ENCODE results near the gene ADISSP.
A peak's percentile ranks its signal among the peaks of the same experiment; 100 is the strongest.

Gene ADISSP

GRCh38 chr20:3759316-3759823 is 8.2 kb downstream of the ADISSP start:
- no peaks in the 10 kb centered on the region for H3K27me3 ChIP-seq (ENCODE audit: low read depth, low read length)
- H3K36me3 ChIP-seq (ENCODE audit: control insufficient read depth in 1 of 2, insufficient read depth in 2 of 2, low read length in 2 of 2): peaks cover 7 to 22% of the 10 kb centered on the region in 2 donors
- H3K4me1 ChIP-seq (ENCODE audit: control insufficient read depth in 1 of 2, insufficient read depth in 2 of 2, low read length in 2 of 2): peaks cover 0 to 14% of the 10 kb centered on the region in 2 donors
- no peak overlapping the region for H3K4me3 ChIP-seq (ENCODE audit: low read depth in 1 of 2, low read length in 2 of 2)
- H3K9me3 ChIP-seq (ENCODE audit: control insufficient read depth in 1 of 2, low read length in 2 of 2): no peaks in the 10 kb centered on the region
- no peak overlapping the region for H3K27ac ChIP-seq (ENCODE audit: low read length)

- H3K27me3 ChIP-seq (ENCODE audit: low read depth, low read length): no peaks in the 10 kb centered on the region
- H3K27ac ChIP-seq (ENCODE audit: low read length): no peak overlapping the region
- peaks cover 0 to 7% of the 10 kb centered on the region in 2 donors for H3K4me1 ChIP-seq (ENCODE audit: control insufficient read depth in 1 of 2, insufficient read depth in 2 of 2, low read length in 2 of 2)
- peaks cover 7 to 23% of the 10 kb centered on the region in 2 donors for H3K36me3 ChIP-seq (ENCODE audit: control insufficient read depth in 1 of 2, insufficient read depth in 2 of 2, low read length in 2 of 2)
- no peaks in the 10 kb centered on the region for H3K9me3 ChIP-seq (ENCODE audit: control insufficient read depth in 1 of 2, low read length in 2 of 2)
- no peak overlapping the region for H3K4me3 ChIP-seq (ENCODE audit: low read depth in 1 of 2, low read length in 2 of 2)
Observed at GRCh38 chr20:3758566-3758965, 9.0 kb downstream of the ADISSP start.

GRCh38 chr20:3757268-3757667 is 10.3 kb downstream of the ADISSP start:
- peaks cover 0 to 15% of the 10 kb centered on the region in 2 donors for H3K4me1 ChIP-seq (ENCODE audit: control insufficient read depth in 1 of 2, insufficient read depth in 2 of 2, low read length in 2 of 2)
- no peaks in the 10 kb centered on the region for H3K9me3 ChIP-seq (ENCODE audit: control insufficient read depth in 1 of 2, low read length in 2 of 2)
- H3K4me3 ChIP-seq (ENCODE audit: low read depth in 1 of 2, low read length in 2 of 2): no peak overlapping the region
- peaks cover 7 to 23% of the 10 kb centered on the region in 2 donors for H3K36me3 ChIP-seq (ENCODE audit: control insufficient read depth in 1 of 2, insufficient read depth in 2 of 2, low read length in 2 of 2)
- no peak overlapping the region for H3K27ac ChIP-seq (ENCODE audit: low read length)
- no peaks in the 10 kb centered on the region for H3K27me3 ChIP-seq (ENCODE audit: low read depth, low read length)

GRCh38 chr20:3755814-3756480 is 11.6 kb downstream of the ADISSP start:
- H3K27me3 ChIP-seq (ENCODE audit: low read depth, low read length): no peaks in the 10 kb centered on the region
- no peaks in the 10 kb centered on the region for H3K9me3 ChIP-seq (ENCODE audit: control insufficient read depth in 1 of 2, low read length in 2 of 2)
- H3K27ac ChIP-seq (ENCODE audit: low read length): no peak overlapping the region
- H3K4me3 ChIP-seq (ENCODE audit: low read depth in 1 of 2, low read length in 2 of 2): no peak overlapping the region
- peaks cover 9 to 27% of the 10 kb centered on the region in 2 donors for H3K36me3 ChIP-seq (ENCODE audit: control insufficient read depth in 1 of 2, insufficient read depth in 2 of 2, low read length in 2 of 2)
- H3K4me1 ChIP-seq (ENCODE audit: control insufficient read depth in 1 of 2, insufficient read depth in 2 of 2, low read length in 2 of 2): peaks cover 0 to 15% of the 10 kb centered on the region in 2 donors

GRCh38 chr20:3755269-3755668 is 12.3 kb downstream of the ADISSP start:
- Histone ChIP-seq H3K27ac (ENCODE audit: low read length) (no peak overlapping the region), H3K27me3 (ENCODE audit: low read depth, low read length) (no peaks in the 10 kb centered on the region), H3K4me3 (ENCODE audit: low read depth in 1 of 2, low read length in 2 of 2) (no peak overlapping the region), H3K9me3 (ENCODE audit: control insufficient read depth in 1 of 2, low read length in 2 of 2) (no peaks in the 10 kb centered on the region), H3K4me1 (ENCODE audit: control insufficient read depth in 1 of 2, insufficient read depth in 2 of 2, low read length in 2 of 2) (peaks cover 0 to 15% of the 10 kb centered on the region in 2 donors), H3K36me3 (ENCODE audit: control insufficient read depth in 1 of 2, insufficient read depth in 2 of 2, low read length in 2 of 2) (peaks cover 11 to 27% of the 10 kb centered on the region in 2 donors)

- H3K27ac ChIP-seq (ENCODE audit: low read length): no peak overlapping the region
- peaks cover 11 to 27% of the 10 kb centered on the region in 2 donors for H3K36me3 ChIP-seq (ENCODE audit: control insufficient read depth in 1 of 2, insufficient read depth in 2 of 2, low read length in 2 of 2)
- no peak overlapping the region for H3K4me3 ChIP-seq (ENCODE audit: low read depth in 1 of 2, low read length in 2 of 2)
Observed at GRCh38 chr20:3754276-3754630, 13.3 kb downstream of the ADISSP start.

GRCh38 chr20:3753501-3754275 is 13.9 kb downstream of the ADISSP start:
- Histone ChIP-seq H3K9me3 (ENCODE audit: control insufficient read depth in 1 of 2, low read length in 2 of 2) (no peaks in the 10 kb centered on the region), H3K36me3 (ENCODE audit: control insufficient read depth in 1 of 2, insufficient read depth in 2 of 2, low read length in 2 of 2) (peaks cover 11 to 27% of the 10 kb centered on the region in 2 donors), H3K4me3 (ENCODE audit: low read depth in 1 of 2, low read length in 2 of 2) (no peak overlapping the region), H3K4me1 (ENCODE audit: control insufficient read depth in 1 of 2, insufficient read depth in 2 of 2, low read length in 2 of 2) (peaks cover 0 to 8% of the 10 kb centered on the region in 2 donors), H3K27ac (ENCODE audit: low read length) (no peak overlapping the region), H3K27me3 (ENCODE audit: low read depth, low read length) (no peaks in the 10 kb centered on the region)

More at GRCh38 chr20:3754276-3754630, 13.3 kb downstream of the ADISSP start:
- no peaks in the 10 kb centered on the region for H3K27me3 ChIP-seq (ENCODE audit: low read depth, low read length)
- H3K9me3 ChIP-seq (ENCODE audit: control insufficient read depth in 1 of 2, low read length in 2 of 2): no peaks in the 10 kb centered on the region
- peaks cover 0 to 8% of the 10 kb centered on the region in 2 donors for H3K4me1 ChIP-seq (ENCODE audit: control insufficient read depth in 1 of 2, insufficient read depth in 2 of 2, low read length in 2 of 2)

GRCh38 chr20:3753098-3753497 is 14.5 kb downstream of the ADISSP start:
- H3K4me1 ChIP-seq (ENCODE audit: control insufficient read depth in 1 of 2, insufficient read depth in 2 of 2, low read length in 2 of 2): peaks cover 0 to 8% of the 10 kb centered on the region in 2 donors
- no peaks in the 10 kb centered on the region for H3K27me3 ChIP-seq (ENCODE audit: low read depth, low read length)
- no peak overlapping the region for H3K4me3 ChIP-seq (ENCODE audit: low read depth in 1 of 2, low read length in 2 of 2)
- H3K36me3 ChIP-seq (ENCODE audit: control insufficient read depth in 1 of 2, insufficient read depth in 2 of 2, low read length in 2 of 2): peaks cover 7 to 24% of the 10 kb centered on the region in 2 donors
- no peak overlapping the region for H3K27ac ChIP-seq (ENCODE audit: low read length)
- no peaks in the 10 kb centered on the region for H3K9me3 ChIP-seq (ENCODE audit: control insufficient read depth in 1 of 2, low read length in 2 of 2)

GRCh38 chr20:3752386-3752759 is 15.2 kb downstream of the ADISSP start:
- peaks cover 4 to 23% of the 10 kb centered on the region in 2 donors for H3K36me3 ChIP-seq (ENCODE audit: control insufficient read depth in 1 of 2, insufficient read depth in 2 of 2, low read length in 2 of 2)

GRCh38 chr20:3751675-3752385 is 15.7 kb downstream of the ADISSP start:
- Histone ChIP-seq H3K4me1 (ENCODE audit: control insufficient read depth in 1 of 2, insufficient read depth in 2 of 2, low read length in 2 of 2) (peaks cover 0 to 8% of the 10 kb centered on the region in 2 donors), H3K36me3 (ENCODE audit: control insufficient read depth in 1 of 2, insufficient read depth in 2 of 2, low read length in 2 of 2) (peaks cover 4 to 23% of the 10 kb centered on the region in 2 donors), H3K27me3 (ENCODE audit: low read depth, low read length) (no peaks in the 10 kb centered on the region), H3K4me3 (ENCODE audit: low read depth in 1 of 2, low read length in 2 of 2) (peak overlapping the region; percentile 30 to 62), H3K27ac (ENCODE audit: low read length) (no peak overlapping the region), H3K9me3 (ENCODE audit: control insufficient read depth in 1 of 2, low read length in 2 of 2) (no peaks in the 10 kb centered on the region)

More at GRCh38 chr20:3752386-3752759, 15.2 kb downstream of the ADISSP start:
- H3K27me3 ChIP-seq (ENCODE audit: low read depth, low read length): no peaks in the 10 kb centered on the region
- H3K27ac ChIP-seq (ENCODE audit: low read length): no peak overlapping the region
- H3K9me3 ChIP-seq (ENCODE audit: control insufficient read depth in 1 of 2, low read length in 2 of 2): no peaks in the 10 kb centered on the region
- H3K4me1 ChIP-seq (ENCODE audit: control insufficient read depth in 1 of 2, insufficient read depth in 2 of 2, low read length in 2 of 2): peaks cover 0 to 8% of the 10 kb centered on the region in 2 donors
- H3K4me3 ChIP-seq (ENCODE audit: low read depth in 1 of 2, low read length in 2 of 2): peak overlapping the region; percentile 30 to 62

- peak overlapping the region in 1 of 2 donors; percentile 62 for H3K4me3 ChIP-seq (ENCODE audit: low read depth in 1 of 2, low read length in 2 of 2)
- peaks cover 4 to 21% of the 10 kb centered on the region in 2 donors for H3K36me3 ChIP-seq (ENCODE audit: control insufficient read depth in 1 of 2, insufficient read depth in 2 of 2, low read length in 2 of 2)
- H3K27ac ChIP-seq (ENCODE audit: low read length): no peak overlapping the region
- H3K9me3 ChIP-seq (ENCODE audit: control insufficient read depth in 1 of 2, low read length in 2 of 2): no peaks in the 10 kb centered on the region
- no peaks in the 10 kb centered on the region for H3K27me3 ChIP-seq (ENCODE audit: low read depth, low read length)
- peaks cover 0 to 8% of the 10 kb centered on the region in 2 donors for H3K4me1 ChIP-seq (ENCODE audit: control insufficient read depth in 1 of 2, insufficient read depth in 2 of 2, low read length in 2 of 2)
Observed at GRCh38 chr20:3751305-3751674, 16.3 kb downstream of the ADISSP start.
